Esophagus squamous epithelium (tissue), 5 donors: Measurements from ENCODE around the gene ANKS1B. TPM values are rescaled to one million over a fixed set of nuclear protein-coding genes. Genes with fewer than 3 reads are reported as not detected.

Experiments used
- DNase-seq: peaks from one replicate; lab custom pipeline; 2025; lab: John Stamatoyannopoulos, UW
- H3K27ac ChIP-seq, 4 donors: fragments of 200-600 bp; sonication (generic); one replicate each; pipeline ENCODE4 v1.5.1; 2016 to 2019; ENCODE audit warnings: mild to moderate bottlenecking in 1 of 4
- H3K27me3 ChIP-seq, 4 donors: fragments of 200-600 bp; sonication (generic); 1 replicate in 3 of 4; 2 replicates in 1 of 4; pipeline versions ENCODE4 v1.5.1 to v1.6.0; 2017 to 2021; ENCODE audit warnings: antibody characterized with exemption in 1 of 4
- H3K36me3 ChIP-seq, 3 donors: fragments of 200-600 bp; sonication (generic); one replicate each; pipeline ENCODE4 v1.5.1; 2016 to 2019
- H3K4me1 ChIP-seq, 3 donors: fragments of 200-600 bp; sonication (generic); one replicate each; pipeline ENCODE4 v1.5.1; 2017 to 2019
- H3K4me3 ChIP-seq, 4 donors: fragments of 200-600 bp; sonication (generic); 1 replicate in 3 of 4; 2 replicates in 1 of 4; pipeline ENCODE4 v1.5.1; 2016 to 2019; ENCODE audit warnings: mild to moderate bottlenecking in 2 of 4, moderate library complexity in 1 of 4
- H3K9me3 ChIP-seq, 3 donors: fragments of 200-600 bp; sonication (generic); one replicate each; pipeline ENCODE4 v1.5.1; 2016 to 2019
- CTCF ChIP-seq, 6 experiments: fragments of 450-650 bp in 4 of 6; fragments of 200-600 bp in 2 of 6; sonication (generic) in 2 of 6; IDR thresholded peaks; one replicate each; pipeline ENCODE4 v1.5.1; 2016 to 2019; ENCODE audit warnings: antibody characterized with exemption in 6 of 6, mild to moderate bottlenecking in 4 of 6, moderate library complexity in 4 of 6
- POLR2A ChIP-seq, 4 donors: fragments of 450-650 bp; IDR thresholded peaks; one replicate each; pipeline ENCODE4 v1.6.1; 2017; ENCODE audit warnings: antibody characterized with exemption in 4 of 4, mild to moderate bottlenecking in 4 of 4, moderate library complexity in 3 of 4
- WGBS, 2 donors: methylation state at CpG; one replicate each; pipeline ENCODE4 v1.1.5; 2018; 5-methylcytosine and 5-hydroxymethylcytosine counted together
- intact Hi-C: fragments of 100-400 bp; cut with DNase I; formaldehyde crosslinking; loops from one replicate; pipeline ENCODE4 v1.15.0; 2022
- total RNA-seq, 4 donors: library from RNA; depleted of rRNA; stranded (reverse); fragments of >200 nt; gene quantifications; one replicate each; pipeline ENCODE4 v1.1.0, GENCODE V29; 2016
- donor health status: DM: yes; HTN: yes; CAD: no.

The ANKS1B gene
- total RNA-seq, 4 donors from 2014 or later: 1.6 to 15.8 (median 8.1) TPM

GRCh38 chr12:99009654-99010296 is 975.0 kb downstream of the ANKS1B start:
- no peaks in the 10 kb centered on the region for H3K36me3 ChIP-seq
- no peaks in the 10 kb centered on the region for H3K9me3 ChIP-seq
- H3K4me1 ChIP-seq: no peaks in the 10 kb centered on the region
- H3K4me3 ChIP-seq: no peak overlapping the region
- DNase-seq: no peak
- 50 to 73% methylated on average over 3 of the region's 3 CpGs for WGBS, 2 donors
- intact Hi-C loops: no loop called here
- H3K27me3 ChIP-seq: no peaks in the 10 kb centered on the region
- TF ChIP-seq CTCF (IDR thresholded peaks at IDR 0.05): no peak
- TF ChIP-seq POLR2A (IDR thresholded peaks at IDR 0.05): no peak
- no peak overlapping the region for H3K27ac ChIP-seq

- WGBS, 2 donors: 68 to 76% methylated on average over 5 of the region's 5 CpGs
- intact Hi-C loops: no loop called here
- Histone ChIP-seq H3K27ac (no peak overlapping the region), H3K4me3 (no peak overlapping the region), H3K9me3 (no peaks in the 10 kb centered on the region), H3K27me3 (no peaks in the 10 kb centered on the region), H3K4me1 (no peaks in the 10 kb centered on the region), H3K36me3 (no peaks in the 10 kb centered on the region)
- TF ChIP-seq POLR2A (IDR thresholded peaks at IDR 0.05): no peak
- TF ChIP-seq CTCF (IDR thresholded peaks at IDR 0.05): no peak
- no peak for DNase-seq
These were observed 979.1 kb downstream of the ANKS1B start for GRCh38 chr12:99005601-99006000.

GRCh38 chr12:99004799-99005466 is 979.8 kb downstream of the ANKS1B start:
- no peak for TF ChIP-seq CTCF (IDR thresholded peaks at IDR 0.05)
- no peak for TF ChIP-seq POLR2A (IDR thresholded peaks at IDR 0.05)
- intact Hi-C loops: no loop called here
- H3K36me3 ChIP-seq: no peaks in the 10 kb centered on the region
- whole genome bisulfite sequencing, 2 donors: 80 to 82% methylated on average over 8 to 12 of the region's 12 CpGs
- H3K27ac ChIP-seq: no peak overlapping the region
- DNase-seq: no peak
- no peaks in the 10 kb centered on the region for H3K9me3 ChIP-seq
- no peak overlapping the region for H3K4me3 ChIP-seq
- H3K4me1 ChIP-seq: no peaks in the 10 kb centered on the region
- no peaks in the 10 kb centered on the region for H3K27me3 ChIP-seq

- no peak for TF ChIP-seq POLR2A (IDR thresholded peaks at IDR 0.05)
- H3K27me3 ChIP-seq: no peaks in the 10 kb centered on the region
- DNase-seq: no peak
- intact Hi-C loops: no loop called here
- no peak overlapping the region for H3K4me3 ChIP-seq
- H3K9me3 ChIP-seq: no peaks in the 10 kb centered on the region
- no peaks in the 10 kb centered on the region for H3K4me1 ChIP-seq
- H3K27ac ChIP-seq: no peak overlapping the region
- WGBS, 2 donors: 88 to 95% methylated on average over 3 of the region's 3 CpGs
- H3K36me3 ChIP-seq: no peaks in the 10 kb centered on the region
These were observed 982.0 kb downstream of the ANKS1B start for GRCh38 chr12:99002731-99003130.

- no peaks in the 10 kb centered on the region for H3K27me3 ChIP-seq
- DNase-seq: no peak
- no peak overlapping the region for H3K27ac ChIP-seq
- no peak overlapping the region for H3K4me3 ChIP-seq
- intact Hi-C loops: no loop called here
- no peaks in the 10 kb centered on the region for H3K36me3 ChIP-seq
- TF ChIP-seq POLR2A (IDR thresholded peaks at IDR 0.05): no peak
- TF ChIP-seq CTCF (IDR thresholded peaks at IDR 0.05): no peak
- WGBS, 2 donors: 86 to 89% methylated on average over 3 of the region's 3 CpGs
- no peaks in the 10 kb centered on the region for H3K9me3 ChIP-seq
- H3K4me1 ChIP-seq: no peaks in the 10 kb centered on the region
These were observed 982.6 kb downstream of the ANKS1B start for GRCh38 chr12:99002156-99002555.
